ENCODE results near the gene FIZ1. TPM values are rescaled to one million over a fixed set of nuclear protein-coding genes. Genes with fewer than 3 reads are reported as not detected.
A peak's percentile ranks its signal among the peaks of the same experiment; 100 is the strongest.

Gene FIZ1
- total RNA-seq, 1 donor, result 4.3 TPM

DNA sequence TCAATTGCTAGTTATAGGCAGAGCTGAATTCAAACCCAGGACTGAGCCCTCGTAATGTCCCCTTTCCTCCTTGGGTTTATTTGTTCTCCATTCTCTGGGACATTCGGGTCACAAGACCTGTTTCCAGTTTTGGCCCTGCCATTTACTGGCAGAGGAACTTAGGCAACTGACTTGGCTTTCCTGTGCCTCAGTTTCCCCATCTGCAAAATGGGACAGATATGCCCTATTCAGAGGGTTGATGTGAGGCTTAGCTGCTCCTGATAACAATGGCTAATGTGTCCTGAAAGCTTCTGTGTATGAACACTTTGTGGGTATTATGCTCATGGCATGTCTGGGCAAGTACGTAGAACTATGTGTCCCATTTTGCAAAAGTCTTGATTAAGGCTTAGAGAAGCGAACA lies 1.8 kb upstream of the FIZ1 start:
- peak overlapping the region; percentile 93 for H3K4me3 ChIP-seq (ENCODE audit: low read depth, low read length)
- no peak for DNase-seq (ENCODE audit: low read depth)
- TF ChIP-seq, protein P1, sequence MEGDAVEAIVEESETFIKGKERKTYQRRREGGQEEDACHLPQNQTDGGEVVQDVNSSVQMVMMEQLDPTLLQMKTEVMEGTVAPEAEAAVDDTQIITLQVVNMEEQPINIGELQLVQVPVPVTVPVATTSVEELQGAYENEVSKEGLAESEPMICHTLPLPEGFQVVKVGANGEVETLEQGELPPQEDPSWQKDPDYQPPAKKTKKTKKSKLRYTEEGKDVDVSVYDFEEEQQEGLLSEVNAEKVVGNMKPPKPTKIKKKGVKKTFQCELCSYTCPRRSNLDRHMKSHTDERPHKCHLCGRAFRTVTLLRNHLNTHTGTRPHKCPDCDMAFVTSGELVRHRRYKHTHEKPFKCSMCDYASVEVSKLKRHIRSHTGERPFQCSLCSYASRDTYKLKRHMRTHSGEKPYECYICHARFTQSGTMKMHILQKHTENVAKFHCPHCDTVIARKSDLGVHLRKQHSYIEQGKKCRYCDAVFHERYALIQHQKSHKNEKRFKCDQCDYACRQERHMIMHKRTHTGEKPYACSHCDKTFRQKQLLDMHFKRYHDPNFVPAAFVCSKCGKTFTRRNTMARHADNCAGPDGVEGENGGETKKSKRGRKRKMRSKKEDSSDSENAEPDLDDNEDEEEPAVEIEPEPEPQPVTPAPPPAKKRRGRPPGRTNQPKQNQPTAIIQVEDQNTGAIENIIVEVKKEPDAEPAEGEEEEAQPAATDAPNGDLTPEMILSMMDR (IDR thresholded peaks at IDR 0.05; ENCODE audit: insufficient read depth, low read depth, low read length), result no peak

- no peak for DNase-seq (ENCODE audit: low read depth)
- TF ChIP-seq, protein P1 (IDR thresholded peaks at IDR 0.05; ENCODE audit: insufficient read depth, low read depth, low read length), result no peak
- H3K4me3 ChIP-seq (ENCODE audit: low read depth, low read length), result peak overlapping the region; percentile 93
Measured at GRCh38 chr19:55600662-55601028, 1.3 kb upstream of the FIZ1 start.

DNA sequence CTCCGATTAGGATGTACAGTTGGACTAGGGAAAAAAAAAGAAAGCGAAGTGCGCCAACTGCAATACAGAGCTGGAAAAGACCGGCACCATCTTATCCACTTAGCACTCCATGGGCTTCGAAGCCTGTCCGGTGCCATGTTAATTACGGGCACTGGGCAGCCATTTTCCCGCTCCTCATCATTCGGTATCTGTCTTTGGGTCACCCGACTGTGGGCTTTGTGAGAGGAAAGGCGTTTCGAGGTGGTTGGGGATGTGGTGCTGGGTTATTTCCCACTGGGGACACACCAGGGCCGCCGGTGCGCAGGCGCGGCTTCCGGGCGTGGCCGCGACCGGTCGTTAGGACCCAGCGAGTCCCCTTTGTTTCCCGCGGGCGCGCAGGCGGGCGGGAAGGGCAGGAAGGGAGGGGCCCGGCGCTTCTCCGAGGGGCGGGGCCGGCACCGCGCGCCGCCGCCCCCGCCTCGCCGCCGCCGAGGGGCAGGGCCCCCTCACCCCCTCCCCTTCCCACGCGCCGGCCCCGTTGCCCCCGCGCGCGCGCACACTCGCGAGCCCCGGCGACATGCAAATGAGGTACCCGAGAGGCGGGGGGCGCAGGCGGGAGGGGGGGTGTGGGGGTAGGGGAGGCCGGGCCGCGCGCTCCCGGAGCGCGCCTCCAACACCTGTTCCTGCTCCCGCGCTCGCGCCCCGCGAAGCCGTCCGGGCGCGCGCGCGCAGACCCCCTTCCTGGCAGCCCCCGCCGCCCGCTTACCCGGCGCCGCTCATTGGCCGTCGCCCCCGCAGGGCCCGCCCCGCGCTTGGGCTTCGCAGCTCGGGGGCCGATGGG lies 735 bp upstream of the FIZ1 start, which contains the start of gene ZNF524:
TSS of gene ZNF524 (plus strand) at position 447 of the 820 bp plus-strand sequence. CDS start 1,825 bp downstream, outside the sequence.
- peak; percentile 90 for DNase-seq (ENCODE audit: low read depth)
- H3K4me3 ChIP-seq (ENCODE audit: low read depth, low read length), result peak within 1 kb of the TSS; percentile 93
- TF ChIP-seq, protein P1 (IDR thresholded peaks at IDR 0.05; ENCODE audit: insufficient read depth, low read depth, low read length), result no peak

GRCh38 chr19:55598719-55599467 lies 424 bp downstream of the FIZ1 start:
- TF ChIP-seq, protein P1 (IDR thresholded peaks at IDR 0.05; ENCODE audit: insufficient read depth, low read depth, low read length), result no peak
- DNase-seq (ENCODE audit: low read depth), result peak; percentile 98
- H3K4me3 ChIP-seq (ENCODE audit: low read depth, low read length), result peak overlapping the region; percentile 93

GRCh38 chr19:55598034-55598433 lies 1.3 kb downstream of the FIZ1 start:
- DNase-seq (ENCODE audit: low read depth), result no peak
- no peak overlapping the region for H3K4me3 ChIP-seq (ENCODE audit: low read depth, low read length)
- TF ChIP-seq, protein P1 (IDR thresholded peaks at IDR 0.05; ENCODE audit: insufficient read depth, low read depth, low read length), result no peak

GRCh38 chr19:55597501-55597921 lies 1.8 kb downstream of the FIZ1 start:
- TF ChIP-seq, protein P1 (IDR thresholded peaks at IDR 0.05; ENCODE audit: insufficient read depth, low read depth, low read length), result no peak
- H3K4me3 ChIP-seq (ENCODE audit: low read depth, low read length), result no peak overlapping the region
- DNase-seq (ENCODE audit: low read depth), result no peak

Data from fibroblast of villous mesenchyme (primary cell).